ENCODE results near the gene LDB2. TPM values are rescaled to one million over a fixed set of nuclear protein-coding genes. Genes with fewer than 3 reads are reported as not detected.

The LDB2 gene
- total and polyA plus RNA-seq, 2 of the 8 experiments (the other 6 are each of a cell fraction or from before 2014, with no cell fraction given): 57.0 to 140 TPM

- no peak overlapping the region for H3K27ac ChIP-seq (ENCODE audit: low read depth, low read length)
- H3K4me1 ChIP-seq (replicated peaks in 1 of 4; ENCODE audit: control insufficient read depth in 3 of 4, insufficient read depth in 4 of 4, low read length in 3 of 4): no peaks in the 10 kb centered on the region
- no peaks in the 10 kb centered on the region for H3K9me3 ChIP-seq (ENCODE audit: insufficient read depth in 2 of 2, low read depth in 1 of 2, low read length in 1 of 2)
- no peak overlapping the region for H4K8ac ChIP-seq (ENCODE audit: extremely low read depth, insufficient read depth, low read length)
- no peak overlapping the region for H2AFZ ChIP-seq (ENCODE audit: low read length)
- no peaks in the 10 kb centered on the region for H3K27me3 ChIP-seq (replicated peaks in 1 of 4; ENCODE audit: control insufficient read depth in 3 of 4, extremely low read depth in 1 of 4, insufficient read depth in 3 of 4, low read length in 3 of 4)
- H3K79me1 ChIP-seq (ENCODE audit: low read depth, low read length): no peaks in the 10 kb centered on the region
- H3K4me2 ChIP-seq (ENCODE audit: insufficient read depth in 1 of 2, low read depth in 2 of 2, low read length in 2 of 2): no peak overlapping the region
- H3K14ac ChIP-seq (ENCODE audit: insufficient read length): no peak overlapping the region
- no peak overlapping the region for H2BK120ac ChIP-seq (replicated peaks; ENCODE audit: low read depth, low read length)
- DNase-seq (ENCODE audit: low read depth in 1 of 2, low spot score in 2 of 2): no peak
- 94% methylated on average over 2 of the region's 2 CpGs; no CpG with 5 or more reads in 1 of the 2 experiments for whole genome bisulfite sequencing, 2 experiments (ENCODE audit: extremely low coverage in 1 of 2, insufficient coverage in 1 of 2, insufficient read length in 1 of 2, insufficient replicate concordance in 2 of 2, low coverage in 1 of 2, low lambda C conversion rate in 2 of 2, missing lambda C conversion rate in 1 of 2)
- H3K79me2 ChIP-seq (ENCODE audit: control insufficient read depth in 1 of 2, insufficient read depth in 2 of 2, low read length in 2 of 2): no peaks in the 10 kb centered on the region
- no peak overlapping the region for H2BK20ac ChIP-seq (ENCODE audit: low read length)
- no peak overlapping the region for H3K4ac ChIP-seq (replicated peaks; ENCODE audit: insufficient read length, low read depth, low read length)
- H4K91ac ChIP-seq (replicated peaks; ENCODE audit: insufficient read length, low read length): no peak overlapping the region
- no peak overlapping the region for H4K5ac ChIP-seq (ENCODE audit: insufficient read length, low read depth, low read length)
- POLR2A ChIA-PET (ENCODE audit: partially characterized antibody): no interaction called here
- H3K4me3 ChIP-seq (ENCODE audit: extremely low read depth in 1 of 4, insufficient read depth in 2 of 4, low read depth in 3 of 4, low read length in 4 of 4): no peak overlapping the region
- H3K9ac ChIP-seq (replicated peaks in 1 of 4; ENCODE audit: extremely low read depth in 1 of 4, low read depth in 3 of 4, low read length in 3 of 4): no peak overlapping the region
- H2BK5ac ChIP-seq (ENCODE audit: low read depth, low read length): no peak overlapping the region
- H3K23me2 ChIP-seq (ENCODE audit: low read depth, low read length): no peaks in the 10 kb centered on the region
- CTCF ChIA-PET (ENCODE audit: partially characterized antibody): interaction anchor here (0.9 kb wide), 1 partner anchor 8 kb away, joined by 3 read pairs; no protein-coding TSS in a partner anchor
- peaks cover 0 to 2% of the 10 kb centered on the region in 2 experiments for H4K20me1 ChIP-seq (replicated peaks in 1 of 2; ENCODE audit: control insufficient read depth in 1 of 2, insufficient read depth in 2 of 2, low read length in 2 of 2)
- TF ChIP-seq CBX5 (IDR thresholded peaks at IDR 0.05; ENCODE audit: low read depth, low read length): no peak
- TF ChIP-seq HDAC6 (IDR thresholded peaks at IDR 0.05; ENCODE audit: low read depth, low read length): no peak
- TF ChIP-seq TCF12 (IDR thresholded peaks at IDR 0.05; ENCODE audit: low read depth, low read length): no peak
- no peak for TF ChIP-seq RFX5 (IDR thresholded peaks at IDR 0.05; ENCODE audit: borderline replicate concordance, low read depth, low read length)
- TF ChIP-seq SIN3A (conservative IDR thresholded peaks at IDR 0.05 in 1 of 2, IDR thresholded peaks at IDR 0.05 in 1 of 2; ENCODE audit: low read depth in 1 of 2, low read length in 2 of 2): no peak
- H2BK12ac ChIP-seq (ENCODE audit: low read depth, low read length): no peak overlapping the region
- no peak overlapping the region for H2BK15ac ChIP-seq (ENCODE audit: low read length)
- no peak overlapping the region for H2AK5ac ChIP-seq (ENCODE audit: low read depth, low read length)
- no peak overlapping the region for H3K56ac ChIP-seq (replicated peaks; ENCODE audit: insufficient read length, low read depth, low read length)
- no peak overlapping the region for H3K18ac ChIP-seq (ENCODE audit: extremely low read depth, low read length)
- FAIRE-seq: no peak
- H3K23ac ChIP-seq (ENCODE audit: insufficient read length): no peak overlapping the region
- H3K36me3 ChIP-seq (ENCODE audit: control insufficient read depth in 2 of 4, insufficient read depth in 4 of 4, low read length in 3 of 4): no peaks in the 10 kb centered on the region; a peak in 1 of 8 replicates
These were observed 194.0 kb downstream of the LDB2 start for GRCh38 chr4:16704489-16704888.

Measured in H1 (cell line).